HepG2 (cell line): ENCODE measurements around the gene CLPSL2. TPM values are rescaled to one million over a fixed set of nuclear protein-coding genes. Genes with fewer than 3 reads are reported as not detected.

Experiments used
- CCDC6 ChIP-seq: sonication (generic); formaldehyde crosslinking; IDR thresholded peaks from 2 replicates; pipeline ENCODE4 v1.8.1; 2022; ENCODE audit warnings: mild to moderate bottlenecking, missing genetic modification reagents, moderate library complexity
- CTCF ChIP-seq: sonication (generic); formaldehyde crosslinking; IDR thresholded peaks from 2 replicates; pipeline ENCODE4 v1.5.0; 2020; ENCODE audit warnings: mild to moderate bottlenecking, missing genetic modification reagents, moderate library complexity
- EZH2 ChIP-seq: conservative IDR thresholded peaks from 2 replicates; pipeline ENCODE4 v1.6.1; 2012; ENCODE audit warnings: mild to moderate bottlenecking, low read depth, low read length, moderate library complexity
- KAT7 ChIP-seq: IDR thresholded peaks from 2 replicates; pipeline ENCODE4 v1.6.1; 2018; ENCODE audit warnings: borderline replicate concordance, missing compliant biosample characterization
- KDM2A ChIP-seq: sonication (generic); formaldehyde crosslinking; IDR thresholded peaks from 2 replicates; pipeline ENCODE4 v1.4.0; 2020; ENCODE audit warnings: low read depth, missing genetic modification reagents, borderline replicate concordance
- PAXIP1 ChIP-seq: sonication (generic); formaldehyde crosslinking; conservative IDR thresholded peaks from 2 replicates; pipeline ENCODE4 v1.4.0; 2020; ENCODE audit warnings: mild to moderate bottlenecking, missing genetic modification reagents, moderate library complexity
- RFXANK ChIP-seq: IDR thresholded peaks from 2 replicates; pipeline ENCODE4 v1.6.1; 2016
- RNF219 ChIP-seq: sonication (generic); formaldehyde crosslinking; IDR thresholded peaks from 2 replicates; pipeline ENCODE4 v1.5.0; 2020; ENCODE audit warnings: mild to moderate bottlenecking, missing genetic modification reagents
- TOPORS ChIP-seq: sonication (generic); formaldehyde crosslinking; IDR thresholded peaks from 2 replicates; pipeline ENCODE4 v1.8.0; 2023; ENCODE audit warnings: mild to moderate bottlenecking, missing genetic modification reagents
- TRIM24 ChIP-seq: sonication (generic); formaldehyde crosslinking; IDR thresholded peaks from 2 replicates; pipeline ENCODE4 v1.8.0; 2022; ENCODE audit warnings: mild to moderate bottlenecking, missing genetic modification reagents
- ZBTB10 ChIP-seq: sonication (generic); formaldehyde crosslinking; IDR thresholded peaks from 2 replicates; pipeline ENCODE4 v1.4.0; 2020; ENCODE audit warnings: missing genetic modification reagents, borderline replicate concordance
- ZNF124 ChIP-seq: sonication (generic); formaldehyde crosslinking; IDR thresholded peaks from 2 replicates; pipeline ENCODE4 v1.4.0; 2020; ENCODE audit warnings: missing genetic modification reagents
- ZNF510 ChIP-seq: sonication (generic); formaldehyde crosslinking; IDR thresholded peaks from 2 replicates; pipeline ENCODE4 v1.4.0; 2020; ENCODE audit warnings: low read depth, mild to moderate bottlenecking, missing genetic modification reagents
- ZNF570 ChIP-seq: sonication (generic); formaldehyde crosslinking; IDR thresholded peaks from 2 replicates; pipeline ENCODE4 v1.4.0; 2020; ENCODE audit warnings: mild to moderate bottlenecking, missing genetic modification reagents, borderline replicate concordance
- ZNF660 ChIP-seq: sonication (generic); formaldehyde crosslinking; IDR thresholded peaks from 2 replicates; pipeline ENCODE4 v1.5.1; 2020; ENCODE audit warnings: mild to moderate bottlenecking, low read depth, missing genetic modification reagents, borderline replicate concordance
- ZNF713 ChIP-seq: sonication (generic); formaldehyde crosslinking; IDR thresholded peaks from 2 replicates; pipeline ENCODE4 v1.4.0; 2020; ENCODE audit warnings: mild to moderate bottlenecking, missing genetic modification reagents
- ZNF784 ChIP-seq: sonication (generic); formaldehyde crosslinking; IDR thresholded peaks from 2 replicates; pipeline ENCODE4 v1.5.1; 2020; ENCODE audit warnings: missing genetic modification reagents, mild to moderate bottlenecking, borderline replicate concordance
- polyA plus RNA-seq, 8 experiments: library from polyadenylated mRNA; depleted of rRNA in 3 of 8; stranded (reverse) in 7 of 8; unstranded in 1 of 8; fragments of >200 nt; fragmentation: Illumina TruSeq in 4 of 8; extraction: Trizol in 4 of 8; gene quantifications; 2 replicates each; pipeline versions ENCODE4 v1.2.1 to v1.2.3, GENCODE V29; 2011 to 2016; ENCODE audit warnings: low read depth in 4 of 8, missing spikeins in 1 of 8, mixed read lengths in 1 of 8; ENCODE audit not compliant: insufficient read depth in 1 of 8
- total RNA-seq, 5 experiments: library from RNA; depleted of rRNA; stranded (reverse); fragments of >200 nt; fragmentation: Illumina TruSeq; extraction: Trizol; gene quantifications; 2 replicates each; pipeline ENCODE4 v1.2.3, GENCODE V29; 2016; ENCODE audit warnings: low read depth in 1 of 5

Gene CLPSL2
- total and polyA plus RNA-seq, 2 of the 13 experiments (the other 11 are each of a cell fraction or from before 2014, with no cell fraction given), result not detected

- no peak for TF ChIP-seq EZH2
- TF ChIP-seq KDM2A (CRISPR knock-in tag), result peak; percentile 91
- TF ChIP-seq CCDC6 (CRISPR knock-in tag), result peak; percentile 91
- 0 out of 2 replicates have a peak, but pooled peaks have one; percentile 23 for TF ChIP-seq TOPORS (CRISPR knock-in tag)
- TF ChIP-seq RFXANK, result peak; percentile 72; the same call in 1 of the 2 replicates
- TF ChIP-seq ZNF713 (CRISPR knock-in tag), result 0 out of 2 replicates have a peak, but pooled peaks have one; percentile 73
- 0 out of 2 replicates have a peak, but pooled peaks have one; percentile 49 for TF ChIP-seq RNF219
- no peak for TF ChIP-seq ZNF510
- no peak for TF ChIP-seq ZNF570
- peak; percentile 48 for TF ChIP-seq CTCF (CRISPR knock-in tag)
- TF ChIP-seq ZNF124 (CRISPR knock-in tag), result 0 out of 2 replicates have a peak, but pooled peaks have one; percentile 18
- TF ChIP-seq ZNF784, result peak; percentile 48; the same call in 1 of the 2 replicates
- TF ChIP-seq TRIM24 (CRISPR knock-in tag), result no peak
- peak; percentile 94 for TF ChIP-seq ZBTB10
- peak; percentile 92 for TF ChIP-seq PAXIP1 (CRISPR knock-in tag)
- TF ChIP-seq KAT7 (CRISPR knock-in tag), result 0 out of 2 replicates have a peak, but pooled peaks have one; percentile 29
- TF ChIP-seq ZNF660 (CRISPR knock-in tag), result no peak
These were observed 44.5 kb upstream of the CLPSL2 start (continued) for GRCh38 chr6:35731736-35732532.
